B cell (primary cell): ENCODE measurements around the gene RSPH1. TPM values are rescaled to one million over a fixed set of nuclear protein-coding genes. Genes with fewer than 3 reads are reported as not detected.

Experiments
- ATAC-seq: fragments of 200-7000 bp; cut with Tn5 transposase; one replicate; pipeline ENCODE4 v1.10.0; 2021; ENCODE audit warnings: low read depth, mild to moderate bottlenecking, moderate number of reproducible peaks, moderate library complexity
- CTCF ChIA-PET: fragments of 350-600 bp; sonication (Branson Sonifier 250); formaldehyde crosslinking; loops from one replicate; lab custom pipeline; 2021; ENCODE audit warnings: antibody characterized with exemption, inconsistent platforms; lab: Charles Lee
- POLR2A ChIA-PET: fragments of 350-600 bp; sonication (Branson Sonifier 250); formaldehyde crosslinking; loops from one replicate; lab custom pipeline; 2021; ENCODE audit warnings: antibody characterized with exemption; lab: Charles Lee
- DNase-seq: peaks from one replicate; pipeline ENCODE4 v3.0.0; 2013
- H2AFZ ChIP-seq: 2 replicates; pipeline ENCODE4 v1.6.1; 2012; ENCODE audit warnings: mild to moderate bottlenecking, low read depth, low read length; ENCODE audit not compliant: insufficient read depth, poor library complexity, severe bottlenecking
- H3K27ac ChIP-seq, 2 donors: 1 replicate in 1 of 2; 2 replicates in 1 of 2; pipeline ENCODE4 v1.5.1; 2012 to 2013; ENCODE audit warnings: low read length in 2 of 2, mild to moderate bottlenecking in 2 of 2, moderate library complexity in 1 of 2
- H3K27me3 ChIP-seq, 4 experiments: fragments of 200-600 bp in 1 of 4; sonication (generic) in 1 of 4; replicated peaks in 1 of 4; 1 replicate in 2 of 4; 2 replicates in 2 of 4; pipeline versions ENCODE4 v1.6.1 to v1.7.0; 2013 to 2016; ENCODE audit warnings: low read length in 3 of 4, mild to moderate bottlenecking in 2 of 4, mixed read lengths in 1 of 4, moderate library complexity in 1 of 4; ENCODE audit not compliant: insufficient read depth in 4 of 4, control insufficient read depth in 3 of 4; ENCODE audit errors: control extremely low read depth in 1 of 4
- H3K36me3 ChIP-seq, 2 experiments: replicated peaks in 1 of 2; 1 replicate in 1 of 2; 2 replicates in 1 of 2; pipeline versions ENCODE4 v1.6.1 to v1.7.1; 2013; ENCODE audit warnings: low read length in 1 of 2; ENCODE audit not compliant: insufficient read depth in 2 of 2, control insufficient read depth in 1 of 2; ENCODE audit errors: control extremely low read depth in 1 of 2, extremely low read depth in 1 of 2
- H3K4me1 ChIP-seq, 2 donors: fragments of 200-600 bp in 1 of 2; sonication (generic) in 1 of 2; 1 replicate in 1 of 2; 2 replicates in 1 of 2; pipeline versions ENCODE4 v1.5.1 to v1.6.1; 2013 to 2017; ENCODE audit warnings: low read length in 2 of 2; ENCODE audit not compliant: control insufficient read depth in 2 of 2, insufficient read depth in 2 of 2
- H3K4me2 ChIP-seq: replicated peaks from 2 replicates; pipeline ENCODE3; 2012; ENCODE audit warnings: mild to moderate bottlenecking, low read depth, low read length; ENCODE audit not compliant: poor library complexity, severe bottlenecking
- H3K4me3 ChIP-seq, 5 experiments: fragments of 200-600 bp in 1 of 5; sonication (generic) in 1 of 5; 1 replicate in 3 of 5; 2 replicates in 2 of 5; pipeline versions ENCODE4 v1.5.1 to v1.7.0; 2011 to 2016; ENCODE audit warnings: low read length in 4 of 5, mild to moderate bottlenecking in 4 of 5, low read depth in 2 of 5, control low read depth in 1 of 5, moderate library complexity in 1 of 5; ENCODE audit not compliant: insufficient read depth in 1 of 5; ENCODE audit errors: control extremely low read depth in 1 of 5, extremely low read depth in 1 of 5
- H3K79me2 ChIP-seq: fragments of 200-600 bp; sonication (generic); one replicate; pipeline ENCODE4 v1.6.0; 2016; ENCODE audit warnings: low read length; ENCODE audit not compliant: control insufficient read depth, insufficient read depth
- H3K9ac ChIP-seq: fragments of 200-600 bp; sonication (generic); 2 replicates; pipeline ENCODE4 v1.6.1; 2017; ENCODE audit warnings: mild to moderate bottlenecking, low read length, moderate library complexity
- H3K9me3 ChIP-seq, 3 donors: one replicate each; pipeline versions ENCODE4 v1.6.1 to v1.7.1; 2013; ENCODE audit warnings: low read length in 2 of 3; ENCODE audit not compliant: control insufficient read depth in 2 of 3, insufficient read depth in 1 of 3; ENCODE audit errors: control extremely low read depth in 1 of 3
- H4K20me1 ChIP-seq: 2 replicates; pipeline ENCODE4 v1.6.0; 2012; ENCODE audit warnings: mild to moderate bottlenecking, low read length; ENCODE audit not compliant: insufficient read depth, control insufficient read depth, poor library complexity, severe bottlenecking
- H3K27ac Mint-ChIP-seq: one replicate; pipeline ENCODE4 v1.8.0; 2021; ENCODE audit warnings: mixed read lengths
- H3K27me3 Mint-ChIP-seq: one replicate; pipeline ENCODE4 v1.8.0; 2021; ENCODE audit warnings: mixed read lengths
- H3K4me1 Mint-ChIP-seq: one replicate; pipeline ENCODE4 v1.8.0; 2021; ENCODE audit warnings: mixed read lengths
- H3K4me3 Mint-ChIP-seq: one replicate; pipeline ENCODE4 v1.8.0; 2021; ENCODE audit warnings: mixed read lengths
- H3K9me3 Mint-ChIP-seq: one replicate; pipeline ENCODE4 v1.8.0; 2022; ENCODE audit warnings: mixed read lengths; ENCODE audit not compliant: insufficient read depth
- CTCF ChIP-seq: fragments of 200-600 bp; IDR thresholded peaks from one replicate; pipeline ENCODE4 v1.8.0; 2022; ENCODE audit warnings: antibody characterized with exemption, mild to moderate bottlenecking
- EZH2 ChIP-seq: IDR thresholded peaks from 2 replicates; pipeline ENCODE4 v1.6.1; 2012; ENCODE audit warnings: borderline replicate concordance, low read depth, mild to moderate bottlenecking, moderate library complexity, low read length; ENCODE audit not compliant: insufficient read depth, poor library complexity, severe bottlenecking
- WGBS: methylation state at CpG from one replicate; pipeline ENCODE4 v1.1.5; 2013; ENCODE audit warnings: missing lambda C conversion rate; ENCODE audit not compliant: insufficient coverage; 5-methylcytosine and 5-hydroxymethylcytosine counted together
- intact Hi-C: fragments of 100-400 bp; cut with micrococcal nuclease; formaldehyde crosslinking; loops from one replicate; pipeline ENCODE4 v1.10.0; 2022
- polyA plus RNA-seq: library from polyadenylated mRNA; depleted of rRNA; stranded (reverse); fragments of >200 nt; gene quantifications from 2 replicates; pipeline ENCODE4 v1.2.3, GENCODE V29; 2012
- total RNA-seq, 2 donors: library from RNA; stranded (reverse); fragments of 120-200 nt in 1 of 2; gene quantifications; 1 replicate in 1 of 2; 2 replicates in 1 of 2; pipeline versions ENCODE4 v1.2.3 to v1.2.4, GENCODE V29; 2013 to 2022

The RSPH1 gene
- total and polyA plus RNA-seq, 2 donors (not counting 1 experiment from before 2014, with no cell fraction given) = 0.10 to 0.64 TPM

GRCh38 chr21:42530167-42530518 is 34.1 kb upstream of the RSPH1 start:
- H4K20me1 ChIP-seq = no peaks in the 10 kb centered on the region
- peak overlapping the region; percentile 20 for H3K4me3 Mint-ChIP-seq
- peaks cover 89% of the 10 kb centered on the region for H3K4me1 Mint-ChIP-seq
- intact Hi-C loops = loop anchor here (10.0 kb wide), 1 partner anchor 605 kb away; no protein-coding TSS in a partner anchor
- no peaks in the 10 kb centered on the region for H3K9me3 Mint-ChIP-seq
- TF ChIP-seq EZH2 (no peak), CTCF (no peak)
- peaks cover 63 to 68% of the 10 kb centered on the region in 2 donors for H3K4me1 ChIP-seq
- DNase-seq = peak; percentile 30
- H3K79me2 ChIP-seq = peaks cover 81% of the 10 kb centered on the region
- no peak overlapping the region for H3K4me2 ChIP-seq
- H3K27me3 Mint-ChIP-seq = no peaks in the 10 kb centered on the region
- H3K27ac ChIP-seq = no peak overlapping the region
- ChIA-PET CTCF (no interaction called here), POLR2A (no interaction called here)
- no peak overlapping the region for H2AFZ ChIP-seq
- H3K9me3 ChIP-seq = no peaks in the 10 kb centered on the region
- H3K9ac ChIP-seq = no peak overlapping the region
- WGBS = 88% methylated on average over 4 of the region's 5 CpGs
- H3K4me3 ChIP-seq = no peak overlapping the region
- H3K27me3 ChIP-seq = no peaks in the 10 kb centered on the region
- peaks cover 0 to 11% of the 10 kb centered on the region in 2 experiments for H3K36me3 ChIP-seq
- no peak for ATAC-seq
- peak overlapping the region; percentile 61 for H3K27ac Mint-ChIP-seq

- peak overlapping the region; percentile 51 for H3K9ac ChIP-seq
- H3K27me3 ChIP-seq = no peaks in the 10 kb centered on the region
- H4K20me1 ChIP-seq = no peaks in the 10 kb centered on the region
- ATAC-seq (no peak), DNase-seq (peak; percentile 75)
- ChIA-PET POLR2A (interaction anchor here (1.4 kb wide), 1 partner anchor 8 kb away, joined by 3 read pairs; no protein-coding TSS in a partner anchor), CTCF (interaction anchor here (1.1 to 6.9 kb wide), 5 partner anchors 9 to 269 kb away, joined by 4 to 51 read pairs (median 4); partner anchors contain the start of gene SLC37A1)
- 15% methylated on average over 8 of the region's 13 CpGs for WGBS
- no peaks in the 10 kb centered on the region for H3K9me3 ChIP-seq
- H3K4me1 ChIP-seq = peaks cover 57 to 66% of the 10 kb centered on the region in 2 donors
- TF ChIP-seq EZH2 (no peak), CTCF (no peak)
- intact Hi-C loops = no loop called here
- Mint-ChIP-seq H3K4me1 (peaks cover 86% of the 10 kb centered on the region), H3K9me3 (no peaks in the 10 kb centered on the region), H3K4me3 (peak overlapping the region; percentile 90), H3K27me3 (no peaks in the 10 kb centered on the region), H3K27ac (peak overlapping the region; percentile 91)
- no peak overlapping the region for H2AFZ ChIP-seq
- H3K4me3 ChIP-seq = peak overlapping the region; percentile 0 to 58 (median 36)
- peaks cover 81% of the 10 kb centered on the region for H3K79me2 ChIP-seq
- H3K27ac ChIP-seq = peak overlapping the region; percentile 78 to 99
- peak overlapping the region; percentile 78 for H3K4me2 ChIP-seq
- peaks cover 0 to 22% of the 10 kb centered on the region in 2 experiments for H3K36me3 ChIP-seq
Measured at GRCh38 chr21:42527489-42528158, 31.6 kb upstream of the RSPH1 start.
